ENCODE data around the gene KRT23.

- TF ChIP-seq CHD2 (IDR thresholded peaks at IDR 0.05; ENCODE audit: borderline replicate concordance, low read depth, low read length) (no peak), SMC3 (IDR thresholded peaks at IDR 0.05; ENCODE audit: borderline replicate concordance, low read length) (no peak), MTA3 (IDR thresholded peaks at IDR 0.05; ENCODE audit: borderline replicate concordance, low read length) (no peak), PBX3 (IDR thresholded peaks at IDR 0.05; ENCODE audit: insufficient replicate concordance, low read depth, low read length) (no peak)
Observed at GRCh38 chr17:40883031-40883430, 54.4 kb downstream of the KRT23 start.

All from GM12878 (cell line).